ENCODE results near the gene SLN. TPM values are rescaled to one million over a fixed set of nuclear protein-coding genes. Genes with fewer than 3 reads are reported as not detected.

The SLN gene
- total and polyA plus RNA-seq, 10 of the 15 experiments (the other 5 are each of a cell fraction or from before 2014, with no cell fraction given), result 0.39 TPM; not detected in 9

GRCh38 chr11:107679255-107680024 lies 32.4 kb downstream of the SLN start (continued):
- no peak for TF ChIP-seq MYB (IDR thresholded peaks at IDR 0.05; ENCODE audit: borderline replicate concordance, low read depth, low read length)
- no peak for TF ChIP-seq FOXM1 (IDR thresholded peaks at IDR 0.05; ENCODE audit: low read depth, low read length)
- peak; percentile 50; the same call in 1 of the 2 replicates for TF ChIP-seq HDGF (IDR thresholded peaks at IDR 0.05)
- TF ChIP-seq, protein P1, sequence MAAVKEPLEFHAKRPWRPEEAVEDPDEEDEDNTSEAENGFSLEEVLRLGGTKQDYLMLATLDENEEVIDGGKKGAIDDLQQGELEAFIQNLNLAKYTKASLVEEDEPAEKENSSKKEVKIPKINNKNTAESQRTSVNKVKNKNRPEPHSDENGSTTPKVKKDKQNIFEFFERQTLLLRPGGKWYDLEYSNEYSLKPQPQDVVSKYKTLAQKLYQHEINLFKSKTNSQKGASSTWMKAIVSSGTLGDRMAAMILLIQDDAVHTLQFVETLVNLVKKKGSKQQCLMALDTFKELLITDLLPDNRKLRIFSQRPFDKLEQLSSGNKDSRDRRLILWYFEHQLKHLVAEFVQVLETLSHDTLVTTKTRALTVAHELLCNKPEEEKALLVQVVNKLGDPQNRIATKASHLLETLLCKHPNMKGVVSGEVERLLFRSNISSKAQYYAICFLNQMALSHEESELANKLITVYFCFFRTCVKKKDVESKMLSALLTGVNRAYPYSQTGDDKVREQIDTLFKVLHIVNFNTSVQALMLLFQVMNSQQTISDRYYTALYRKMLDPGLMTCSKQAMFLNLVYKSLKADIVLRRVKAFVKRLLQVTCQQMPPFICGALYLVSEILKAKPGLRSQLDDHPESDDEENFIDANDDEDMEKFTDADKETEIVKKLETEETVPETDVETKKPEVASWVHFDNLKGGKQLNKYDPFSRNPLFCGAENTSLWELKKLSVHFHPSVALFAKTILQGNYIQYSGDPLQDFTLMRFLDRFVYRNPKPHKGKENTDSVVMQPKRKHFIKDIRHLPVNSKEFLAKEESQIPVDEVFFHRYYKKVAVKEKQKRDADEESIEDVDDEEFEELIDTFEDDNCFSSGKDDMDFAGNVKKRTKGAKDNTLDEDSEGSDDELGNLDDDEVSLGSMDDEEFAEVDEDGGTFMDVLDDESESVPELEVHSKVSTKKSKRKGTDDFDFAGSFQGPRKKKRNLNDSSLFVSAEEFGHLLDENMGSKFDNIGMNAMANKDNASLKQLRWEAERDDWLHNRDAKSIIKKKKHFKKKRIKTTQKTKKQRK (IDR thresholded peaks at IDR 0.05; ENCODE audit: low read depth, low read length), result no peak
- TF ChIP-seq, protein P2, sequence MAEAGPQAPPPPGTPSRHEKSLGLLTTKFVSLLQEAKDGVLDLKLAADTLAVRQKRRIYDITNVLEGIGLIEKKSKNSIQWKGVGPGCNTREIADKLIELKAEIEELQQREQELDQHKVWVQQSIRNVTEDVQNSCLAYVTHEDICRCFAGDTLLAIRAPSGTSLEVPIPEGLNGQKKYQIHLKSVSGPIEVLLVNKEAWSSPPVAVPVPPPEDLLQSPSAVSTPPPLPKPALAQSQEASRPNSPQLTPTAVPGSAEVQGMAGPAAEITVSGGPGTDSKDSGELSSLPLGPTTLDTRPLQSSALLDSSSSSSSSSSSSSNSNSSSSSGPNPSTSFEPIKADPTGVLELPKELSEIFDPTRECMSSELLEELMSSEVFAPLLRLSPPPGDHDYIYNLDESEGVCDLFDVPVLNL (IDR thresholded peaks at IDR 0.05; ENCODE audit: low read depth, low read length), result no peak
- TF ChIP-seq DPF2 (IDR thresholded peaks at IDR 0.05), result peak; percentile 100
- TF ChIP-seq NBN (IDR thresholded peaks at IDR 0.05), result peak; percentile 94
- no peak for TF ChIP-seq MTA3 (IDR thresholded peaks at IDR 0.05; ENCODE audit: borderline replicate concordance, low read length)

DNA sequence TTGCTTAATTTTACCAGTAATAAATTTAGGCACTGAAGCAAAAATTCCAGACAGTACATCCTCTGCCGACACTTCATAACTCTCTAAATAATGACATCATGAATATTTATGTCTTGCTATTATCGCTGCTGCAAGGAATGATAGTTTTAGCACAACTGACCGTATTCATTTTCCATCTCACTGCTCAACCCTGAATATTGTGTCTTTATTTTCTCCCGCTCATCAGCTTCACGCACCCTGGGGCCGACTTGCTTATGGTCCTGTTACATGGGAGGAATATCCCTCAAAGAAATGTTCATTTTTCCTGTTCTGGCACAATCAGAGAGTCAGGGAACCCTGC lies 33.3 kb downstream of the SLN start:
- no peak for ATAC-seq
- Histone ChIP-seq H3K4me3 (no peak overlapping the region), H4K20me1 (ENCODE audit: control insufficient read depth, insufficient read depth) (no peaks in the 10 kb centered on the region), H3K4me1 (ENCODE audit: control insufficient read depth, insufficient read depth, low read length) (peaks cover 5% of the 10 kb centered on the region; the same call in 1 of the 2 replicates), H3K36me3 (ENCODE audit: control insufficient read depth in 2 of 2, insufficient read depth in 2 of 2, low read length in 1 of 2) (no peaks in the 10 kb centered on the region), H3K9ac (ENCODE audit: control insufficient read depth, insufficient read depth, low read length) (no peak overlapping the region), H3K27ac (ENCODE audit: control insufficient read depth, insufficient read depth) (no peak overlapping the region), H2AFZ (ENCODE audit: control insufficient read depth, low read depth, low read length) (no peak overlapping the region), H3K27me3 (replicated peaks in 1 of 2; ENCODE audit: control insufficient read depth in 2 of 2, insufficient read depth in 2 of 2, low read length in 1 of 2) (no peaks in the 10 kb centered on the region), H3K4me2 (ENCODE audit: control insufficient read depth, insufficient read depth) (no peak overlapping the region), H3K9me3 (replicated peaks; ENCODE audit: control insufficient read depth, insufficient read depth, low read length) (no peaks in the 10 kb centered on the region), H3K79me2 (ENCODE audit: control insufficient read depth, insufficient read depth, low read length) (no peaks in the 10 kb centered on the region)
- FAIRE-seq, result no peak
- intact Hi-C loops (cut with micrococcal nuclease; ENCODE audit: unreplicated experiment) (no loop called here), in situ Hi-C loops (cut with MboI) (no loop called here)
- BruUV-seq (replicated peaks), result no TSS peak
- RAD21 ChIA-PET (ENCODE audit: unreplicated experiment), result no interaction called here
- CTCF ChIA-PET, result interaction anchor here (1.3 kb wide), 1 partner anchor 116 kb away, joined by 4 read pairs; no protein-coding TSS in a partner anchor
- DNase-seq (ENCODE audit: low read depth, low spot score), result no peak
- SMC1A ChIA-PET (ENCODE audit: uncharacterized antibody, unreplicated experiment), result interaction anchor here (1.3 to 1.4 kb wide), 2 partner anchors 10 to 115 kb away, joined by 3 read pairs; no protein-coding TSS in a partner anchor
- POLR2A ChIA-PET, result no interaction called here
- 59% methylated on average over 6 of the region's 6 CpGs for WGBS (ENCODE audit: insufficient coverage, insufficient replicate concordance, low lambda C conversion rate, missing lambda C conversion rate)
- TF ChIP-seq, protein P3, sequence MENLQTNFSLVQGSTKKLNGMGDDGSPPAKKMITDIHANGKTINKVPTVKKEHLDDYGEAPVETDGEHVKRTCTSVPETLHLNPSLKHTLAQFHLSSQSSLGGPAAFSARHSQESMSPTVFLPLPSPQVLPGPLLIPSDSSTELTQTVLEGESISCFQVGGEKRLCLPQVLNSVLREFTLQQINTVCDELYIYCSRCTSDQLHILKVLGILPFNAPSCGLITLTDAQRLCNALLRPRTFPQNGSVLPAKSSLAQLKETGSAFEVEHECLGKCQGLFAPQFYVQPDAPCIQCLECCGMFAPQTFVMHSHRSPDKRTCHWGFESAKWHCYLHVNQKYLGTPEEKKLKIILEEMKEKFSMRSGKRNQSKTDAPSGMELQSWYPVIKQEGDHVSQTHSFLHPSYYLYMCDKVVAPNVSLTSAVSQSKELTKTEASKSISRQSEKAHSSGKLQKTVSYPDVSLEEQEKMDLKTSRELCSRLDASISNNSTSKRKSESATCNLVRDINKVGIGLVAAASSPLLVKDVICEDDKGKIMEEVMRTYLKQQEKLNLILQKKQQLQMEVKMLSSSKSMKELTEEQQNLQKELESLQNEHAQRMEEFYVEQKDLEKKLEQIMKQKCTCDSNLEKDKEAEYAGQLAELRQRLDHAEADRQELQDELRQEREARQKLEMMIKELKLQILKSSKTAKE (IDR thresholded peaks at IDR 0.05; ENCODE audit: low read depth, poor library complexity, severe bottlenecking), result no peak
- TF ChIP-seq, protein P4, sequence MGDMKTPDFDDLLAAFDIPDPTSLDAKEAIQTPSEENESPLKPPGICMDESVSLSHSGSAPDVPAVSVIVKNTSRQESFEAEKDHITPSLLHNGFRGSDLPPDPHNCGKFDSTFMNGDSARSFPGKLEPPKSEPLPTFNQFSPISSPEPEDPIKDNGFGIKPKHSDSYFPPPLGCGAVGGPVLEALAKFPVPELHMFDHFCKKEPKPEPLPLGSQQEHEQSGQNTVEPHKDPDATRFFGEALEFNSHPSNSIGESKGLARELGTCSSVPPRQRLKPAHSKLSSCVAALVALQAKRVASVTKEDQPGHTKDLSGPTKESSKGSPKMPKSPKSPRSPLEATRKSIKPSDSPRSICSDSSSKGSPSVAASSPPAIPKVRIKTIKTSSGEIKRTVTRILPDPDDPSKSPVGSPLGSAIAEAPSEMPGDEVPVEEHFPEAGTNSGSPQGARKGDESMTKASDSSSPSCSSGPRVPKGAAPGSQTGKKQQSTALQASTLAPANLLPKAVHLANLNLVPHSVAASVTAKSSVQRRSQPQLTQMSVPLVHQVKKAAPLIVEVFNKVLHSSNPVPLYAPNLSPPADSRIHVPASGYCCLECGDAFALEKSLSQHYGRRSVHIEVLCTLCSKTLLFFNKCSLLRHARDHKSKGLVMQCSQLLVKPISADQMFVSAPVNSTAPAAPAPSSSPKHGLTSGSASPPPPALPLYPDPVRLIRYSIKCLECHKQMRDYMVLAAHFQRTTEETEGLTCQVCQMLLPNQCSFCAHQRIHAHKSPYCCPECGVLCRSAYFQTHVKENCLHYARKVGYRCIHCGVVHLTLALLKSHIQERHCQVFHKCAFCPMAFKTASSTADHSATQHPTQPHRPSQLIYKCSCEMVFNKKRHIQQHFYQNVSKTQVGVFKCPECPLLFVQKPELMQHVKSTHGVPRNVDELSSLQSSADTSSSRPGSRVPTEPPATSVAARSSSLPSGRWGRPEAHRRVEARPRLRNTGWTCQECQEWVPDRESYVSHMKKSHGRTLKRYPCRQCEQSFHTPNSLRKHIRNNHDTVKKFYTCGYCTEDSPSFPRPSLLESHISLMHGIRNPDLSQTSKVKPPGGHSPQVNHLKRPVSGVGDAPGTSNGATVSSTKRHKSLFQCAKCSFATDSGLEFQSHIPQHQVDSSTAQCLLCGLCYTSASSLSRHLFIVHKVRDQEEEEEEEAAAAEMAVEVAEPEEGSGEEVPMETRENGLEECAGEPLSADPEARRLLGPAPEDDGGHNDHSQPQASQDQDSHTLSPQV (IDR thresholded peaks at IDR 0.05), result no peak

Measured in GM12878 (cell line).